NCI-H1930 (cell line): ENCODE results near the gene TOR1A.

Experiments
- DNase-seq, 2 experiments: peaks; one replicate each; lab custom pipeline; 2025; lab: John Stamatoyannopoulos, UW

Gene TOR1A

GRCh38 chr9:129851821-129852220 is 27.9 kb upstream of the TOR1A start:
- DNase-seq: no peak

- no peak for DNase-seq
These were observed 27.1 kb upstream of the TOR1A start for GRCh38 chr9:129850821-129851550.

GRCh38 chr9:129849901-129850300 is 26.0 kb upstream of the TOR1A start:
- no peak for DNase-seq

GRCh38 chr9:129848712-129849441 is 24.9 kb upstream of the TOR1A start:
- DNase-seq: no peak

- DNase-seq: no peak
These were observed 21.4 kb upstream of the TOR1A start for GRCh38 chr9:129845373-129845772.

- DNase-seq: no peak
These were observed 17.1 kb upstream of the TOR1A start for GRCh38 chr9:129841071-129841470.

GRCh38 chr9:129840034-129840433 is 16.1 kb upstream of the TOR1A start:
- DNase-seq: peak in 1 of 2 experiments; percentile 49

- DNase-seq: no peak
These were observed 15.5 kb upstream of the TOR1A start for GRCh38 chr9:129839324-129840023.

- no peak for DNase-seq
These were observed 14.8 kb upstream of the TOR1A start for GRCh38 chr9:129838707-129839259.

- DNase-seq: no peak
These were observed 12.5 kb upstream of the TOR1A start for GRCh38 chr9:129836311-129837007.

GRCh38 chr9:129835860-129836223 is 11.9 kb upstream of the TOR1A start:
- no peak for DNase-seq

GRCh38 chr9:129835128-129835859 is 11.4 kb upstream of the TOR1A start, which contains the start of the genes C9orf78 and USP20:
Gene C9orf78, minus strand, starts transcription at chr9:129835275. Its CDS starts 54 bp downstream, at chr9:129835221.
Gene USP20, plus strand, starts transcription at chr9:129835458. Its CDS starts 17,098 bp downstream, at chr9:129852556.
- DNase-seq: peak; percentile 95 to 98

GRCh38 chr9:129834489-129835127 is 10.7 kb upstream of the TOR1A start:
- no peak for DNase-seq

- DNase-seq: no peak
These were observed 9.0 kb upstream of the TOR1A start for GRCh38 chr9:129832982-129833381.

- DNase-seq: no peak
These were observed 5.0 kb upstream of the TOR1A start for GRCh38 chr9:129828969-129829368.

GRCh38 chr9:129828051-129828450 is 4.1 kb upstream of the TOR1A start:
- no peak for DNase-seq

GRCh38 chr9:129826759-129827158 is 2.8 kb upstream of the TOR1A start:
- DNase-seq: no peak

GRCh38 chr9:129826344-129826743 is 2.4 kb upstream of the TOR1A start:
- DNase-seq: no peak

GRCh38 chr9:129823542-129823934 is 398 bp downstream of the TOR1A start:
- DNase-seq: no peak

- no peak for DNase-seq
These were observed 916 bp downstream of the TOR1A start for GRCh38 chr9:129822898-129823541.
